BE2C (cell line): ENCODE data around the gene RALGAPA2.

Source experiments
- DNase-seq: peaks from one replicate; pipeline ENCODE4 v3.0.0-alpha.2; 2020
- H3K27me3 ChIP-seq: fragments of 250-450 bp; sonication (Bioruptor Pico); 2 replicates; pipeline ENCODE4 v1.5.1; 2020; ENCODE audit warnings: mild to moderate bottlenecking
- H3K36me3 ChIP-seq: fragments of 250-450 bp; sonication (Bioruptor Pico); 2 replicates; pipeline ENCODE4 v1.5.1; 2020; ENCODE audit warnings: mild to moderate bottlenecking
- H3K4me1 ChIP-seq: fragments of 250-450 bp; sonication (Bioruptor Pico); 2 replicates; pipeline ENCODE4 v1.5.1; 2020
- H3K4me3 ChIP-seq: 2 replicates; pipeline ENCODE4 v1.5.1; 2011; ENCODE audit warnings: low read depth, low read length
- H3K9me3 ChIP-seq: fragments of 250-450 bp; sonication (Bioruptor Pico); 2 replicates; pipeline ENCODE4 v1.5.1; 2020
- CTCF ChIP-seq: IDR thresholded peaks from 2 replicates; pipeline ENCODE4 v1.5.1; 2012; ENCODE audit warnings: mild to moderate bottlenecking, low read depth, low read length

Gene RALGAPA2

GRCh38 chr20:20692587-20692986, 19.9 kb downstream of the RALGAPA2 start:
- no peak for TF ChIP-seq CTCF
- Histone ChIP-seq H3K4me3 (no peak overlapping the region), H3K27me3 (no peaks in the 10 kb centered on the region), H3K9me3 (no peaks in the 10 kb centered on the region), H3K36me3 (no peaks in the 10 kb centered on the region), H3K4me1 (no peaks in the 10 kb centered on the region)
- no peak for DNase-seq

GRCh38 chr20:20691477-20692235, 20.8 kb downstream of the RALGAPA2 start:
- no peak for TF ChIP-seq CTCF
- no peak for DNase-seq
- Histone ChIP-seq H3K4me3 (no peak overlapping the region), H3K27me3 (no peaks in the 10 kb centered on the region), H3K4me1 (no peaks in the 10 kb centered on the region), H3K9me3 (no peaks in the 10 kb centered on the region), H3K36me3 (no peaks in the 10 kb centered on the region)

- TF ChIP-seq CTCF: no peak
- H3K27me3 ChIP-seq: no peaks in the 10 kb centered on the region
- no peaks in the 10 kb centered on the region for H3K9me3 ChIP-seq
- H3K4me1 ChIP-seq: no peaks in the 10 kb centered on the region
- no peaks in the 10 kb centered on the region for H3K36me3 ChIP-seq
- no peak overlapping the region for H3K4me3 ChIP-seq
- DNase-seq: no peak
Observed at GRCh38 chr20:20690676-20691476, 21.6 kb downstream of the RALGAPA2 start.

GRCh38 chr20:20687319-20687718, 25.1 kb downstream of the RALGAPA2 start:
- Histone ChIP-seq H3K9me3 (no peaks in the 10 kb centered on the region), H3K36me3 (no peaks in the 10 kb centered on the region), H3K4me3 (no peak overlapping the region), H3K27me3 (no peaks in the 10 kb centered on the region), H3K4me1 (no peaks in the 10 kb centered on the region)
- no peak for DNase-seq
- no peak for TF ChIP-seq CTCF

- TF ChIP-seq CTCF: no peak
- Histone ChIP-seq H3K9me3 (no peaks in the 10 kb centered on the region), H3K4me3 (no peak overlapping the region), H3K27me3 (no peaks in the 10 kb centered on the region), H3K36me3 (no peaks in the 10 kb centered on the region), H3K4me1 (no peaks in the 10 kb centered on the region)
- DNase-seq: no peak
Observed at GRCh38 chr20:20685635-20686034, 26.8 kb downstream of the RALGAPA2 start.
